Upper lobe of left lung (tissue), 6 donors: ENCODE data around the gene SLC20A1. TPM values are rescaled to one million over a fixed set of nuclear protein-coding genes. Genes with fewer than 3 reads are reported as not detected.

Experiments
- ATAC-seq, 2 donors: fragments of 200-7000 bp; cut with Tn5 transposase; one replicate each; pipeline ENCODE4 v1.9.1; 2022; ENCODE audit warnings: mild to moderate bottlenecking in 2 of 2, moderate library complexity in 2 of 2; ENCODE audit not compliant: low FRiP score in 2 of 2
- DNase-seq, 2 donors: peaks; one replicate each; pipeline ENCODE4 v3.0.0-alpha.2; 2019 to 2020
- H3K27ac ChIP-seq, 4 donors: fragments of 200-600 bp; sonication (generic); one replicate each; pipeline ENCODE4 v1.5.1; 2016 to 2019
- H3K27me3 ChIP-seq, 4 donors: fragments of 200-600 bp; sonication (generic); one replicate each; pipeline ENCODE4 v1.5.1; 2017 to 2019
- H3K36me3 ChIP-seq, 4 donors: fragments of 200-600 bp; sonication (generic); one replicate each; pipeline ENCODE4 v1.5.1; 2016 to 2019
- H3K4me1 ChIP-seq, 4 donors: fragments of 200-600 bp; sonication (generic); one replicate each; pipeline ENCODE4 v1.5.1; 2018 to 2019
- H3K4me3 ChIP-seq, 4 donors: fragments of 200-600 bp; sonication (generic); one replicate each; pipeline ENCODE4 v1.5.1; 2017 to 2019; ENCODE audit warnings: mild to moderate bottlenecking in 2 of 4, moderate library complexity in 1 of 4
- H3K9me3 ChIP-seq, 4 donors: fragments of 200-600 bp; sonication (generic); one replicate each; pipeline ENCODE4 v1.5.1; 2018 to 2019
- CTCF ChIP-seq, 6 experiments: fragments of 450-650 bp in 4 of 6; fragments of 200-600 bp in 2 of 6; sonication (generic) in 2 of 6; IDR thresholded peaks; one replicate each; pipeline ENCODE4 v1.5.1; 2016 to 2019; ENCODE audit warnings: antibody characterized with exemption in 6 of 6
- EP300 ChIP-seq, 4 donors: sonication (generic); formaldehyde crosslinking; IDR thresholded peaks; one replicate each; pipeline ENCODE4 v1.5.1; 2017; ENCODE audit warnings: antibody characterized with exemption in 4 of 4, control low read depth in 2 of 4
- POLR2A ChIP-seq, 4 donors: fragments of 450-650 bp; IDR thresholded peaks; one replicate each; pipeline ENCODE4 v1.5.1; 2016 to 2017; ENCODE audit warnings: antibody characterized with exemption in 4 of 4, mild to moderate bottlenecking in 2 of 4
- POLR2AphosphoS5 ChIP-seq, 2 donors: sonication (generic); formaldehyde crosslinking; IDR thresholded peaks; one replicate each; pipeline ENCODE4 v1.5.1; 2017; ENCODE audit warnings: antibody characterized with exemption in 2 of 2
- WGBS, 2 donors: methylation state at CpG; one replicate each; pipeline ENCODE4 v1.1.5; 2017 to 2018; 5-methylcytosine and 5-hydroxymethylcytosine counted together
- total RNA-seq, 6 donors: library from RNA; depleted of rRNA in 4 of 6; stranded (reverse); fragments of >200 nt in 4 of 6; gene quantifications; one replicate each; pipeline versions ENCODE4 v1.1.0 to v1.2.1, GENCODE V29; 2016 to 2021
- donor health status: DM: no; HTN: no; CAD: no; lungs with moderate emphysema.
- donor health status: DM: no; HTN: yes; CAD: no; lungs with severe emphysema.

SLC20A1 gene
- total RNA-seq, 6 donors from 2014 or later = 22.9 to 105 (median 51.0) TPM

DNA sequence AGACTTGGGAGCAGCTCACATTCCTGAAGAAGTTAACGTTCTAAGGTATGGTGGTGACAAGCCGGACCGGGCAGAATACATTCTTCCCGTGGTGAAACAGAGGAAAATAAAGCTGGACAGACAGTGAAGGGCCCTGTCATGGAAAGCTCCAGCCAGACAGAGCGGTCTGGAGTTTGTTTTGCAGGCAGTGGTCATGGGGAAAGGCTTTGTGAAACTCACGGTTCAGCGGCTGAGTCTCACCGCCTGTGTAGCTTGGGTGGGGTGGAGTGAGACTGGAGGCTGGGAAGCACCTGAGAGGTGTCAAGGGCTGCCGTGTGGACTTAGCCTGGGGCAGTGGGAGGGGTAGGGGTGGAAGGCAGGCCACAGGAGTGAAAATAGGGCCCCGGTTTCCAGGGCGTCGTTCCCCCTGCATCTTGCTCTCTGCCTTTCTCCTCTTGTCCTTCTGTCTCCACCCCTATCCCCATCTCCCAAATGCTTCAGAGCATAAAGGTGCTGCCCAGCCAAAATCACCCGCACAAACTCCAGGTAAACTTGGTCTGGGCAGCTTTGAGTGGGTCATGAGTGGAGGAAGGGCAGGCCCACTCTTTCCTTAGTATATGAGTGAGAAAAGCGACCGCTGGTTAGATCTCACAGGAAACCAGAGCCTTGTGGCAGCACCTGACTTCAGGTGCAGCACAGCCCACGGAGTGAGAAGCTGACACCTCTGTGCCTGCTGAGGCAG is 11.4 kb upstream of the SLC20A1 start:
- H3K36me3 ChIP-seq = no peaks in the 10 kb centered on the region
- WGBS, 2 donors = 78 to 85% methylated on average over 13 to 16 of the region's 16 CpGs
- H3K4me3 ChIP-seq = no peak overlapping the region
- TF ChIP-seq POLR2A (IDR thresholded peaks at IDR 0.05) (no peak), CTCF (IDR thresholded peaks at IDR 0.05) (no peak), EP300 (IDR thresholded peaks at IDR 0.05) (no peak), POLR2AphosphoS5 (IDR thresholded peaks at IDR 0.05) (no peak)
- H3K27me3 ChIP-seq = no peaks in the 10 kb centered on the region
- no peaks in the 10 kb centered on the region for H3K9me3 ChIP-seq
- DNase-seq = peak in 1 of 2 donors; percentile 24
- ATAC-seq = no peak
- no peak overlapping the region for H3K27ac ChIP-seq
- H3K4me1 ChIP-seq = peaks cover 23 to 31% (median 25%) of the 10 kb centered on the region in 4 donors

GRCh38 chr2:112634874-112635157 is 10.9 kb upstream of the SLC20A1 start:
- Histone ChIP-seq H3K4me3 (no peak overlapping the region), H3K9me3 (no peaks in the 10 kb centered on the region), H3K4me1 (peaks cover 20 to 28% (median 24%) of the 10 kb centered on the region in 4 donors), H3K27ac (no peak overlapping the region), H3K27me3 (no peaks in the 10 kb centered on the region), H3K36me3 (no peaks in the 10 kb centered on the region)
- ATAC-seq = peak in 1 of 2 donors; percentile 22
- TF ChIP-seq POLR2AphosphoS5 (IDR thresholded peaks at IDR 0.05) = no peak
- DNase-seq = no peak
- 95% methylated on average over 4 to 6 of the region's 6 CpGs for WGBS, 2 donors

DNA sequence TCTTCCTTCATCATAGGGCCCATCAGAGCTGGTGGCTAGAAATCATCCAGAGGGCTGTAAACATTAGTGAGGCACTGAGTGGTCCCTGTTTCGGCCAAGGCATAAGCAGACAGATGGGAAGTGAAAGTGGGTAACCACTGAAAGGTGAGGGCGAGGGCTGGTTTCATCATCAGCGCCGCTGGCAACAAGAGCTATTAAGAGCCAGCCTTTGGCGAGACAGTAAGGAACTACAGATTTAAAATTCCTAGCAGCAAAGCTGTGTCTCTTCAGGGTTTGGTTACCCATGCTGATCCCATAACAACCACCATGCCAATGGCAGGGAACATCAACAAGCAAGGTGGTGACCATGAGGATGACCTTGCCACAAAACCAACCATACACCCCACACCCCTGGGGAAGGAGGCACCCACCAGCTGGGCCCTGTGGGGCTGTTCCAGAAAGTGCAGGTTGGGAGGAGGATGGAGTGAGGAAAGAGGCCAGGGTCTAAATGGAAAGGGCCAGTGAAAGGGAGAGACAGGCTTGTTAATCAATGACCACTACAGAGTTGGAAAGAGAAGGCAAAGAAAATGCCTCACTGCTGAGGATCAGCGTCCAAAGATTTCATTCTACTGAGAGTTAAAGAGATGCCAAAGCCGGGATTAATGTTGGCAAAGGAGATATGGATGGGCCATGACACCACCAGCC is 9.0 kb upstream of the SLC20A1 start:
- no peaks in the 10 kb centered on the region for H3K9me3 ChIP-seq
- TF ChIP-seq CTCF (IDR thresholded peaks at IDR 0.05) (no peak), POLR2A (IDR thresholded peaks at IDR 0.05) (no peak), EP300 (IDR thresholded peaks at IDR 0.05) (no peak), POLR2AphosphoS5 (IDR thresholded peaks at IDR 0.05) (no peak)
- no peak overlapping the region for H3K27ac ChIP-seq
- DNase-seq (peak in 1 of 2 donors; percentile 21), ATAC-seq (no peak)
- H3K4me3 ChIP-seq = no peak overlapping the region
- H3K36me3 ChIP-seq = no peaks in the 10 kb centered on the region
- 63 to 80% methylated on average over 7 of the region's 7 CpGs for WGBS, 2 donors
- no peaks in the 10 kb centered on the region for H3K27me3 ChIP-seq
- H3K4me1 ChIP-seq = peaks cover 5 to 18% (median 8%) of the 10 kb centered on the region in 4 donors

- Histone ChIP-seq H3K9me3 (no peaks in the 10 kb centered on the region), H3K36me3 (no peaks in the 10 kb centered on the region), H3K4me1 (peaks cover 0 to 19% (median 8%) of the 10 kb centered on the region in 4 donors), H3K27ac (no peak overlapping the region), H3K27me3 (no peaks in the 10 kb centered on the region), H3K4me3 (no peak overlapping the region)
- ATAC-seq (no peak), DNase-seq (no peak)
- 86 to 91% methylated on average over 4 of the region's 4 CpGs for WGBS, 2 donors
- no peak for TF ChIP-seq POLR2A (IDR thresholded peaks at IDR 0.05)
- no peak for TF ChIP-seq POLR2AphosphoS5 (IDR thresholded peaks at IDR 0.05)
- TF ChIP-seq EP300 (IDR thresholded peaks at IDR 0.05) = no peak
- TF ChIP-seq CTCF (IDR thresholded peaks at IDR 0.05) = no peak
These were observed 8.5 kb upstream of the SLC20A1 start for GRCh38 chr2:112637289-112637660.

DNA sequence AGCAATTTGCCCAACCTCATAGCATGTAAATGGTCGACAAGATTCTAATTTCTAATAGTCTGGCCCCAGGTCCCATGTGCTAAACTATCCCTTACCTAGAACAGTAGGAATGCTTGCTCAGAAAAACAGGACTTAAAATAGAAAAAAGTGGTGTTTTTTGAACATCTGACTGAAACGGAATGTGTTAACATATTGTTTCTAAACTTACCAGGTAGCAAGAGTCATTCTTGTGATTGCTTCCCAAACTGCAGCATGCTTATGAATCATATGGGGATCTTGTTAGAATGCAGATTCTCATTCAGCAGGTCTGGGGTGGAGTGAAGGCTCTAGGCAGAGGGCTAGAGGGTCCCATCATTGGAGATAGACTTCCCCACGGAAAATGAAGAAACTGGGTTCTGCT is 5.8 kb upstream of the SLC20A1 start:
- H3K4me1 ChIP-seq = peaks cover 8 to 28% (median 17%) of the 10 kb centered on the region in 4 donors
- H3K27me3 ChIP-seq = no peaks in the 10 kb centered on the region
- no peaks in the 10 kb centered on the region for H3K9me3 ChIP-seq
- DNase-seq = no peak
- H3K36me3 ChIP-seq = no peaks in the 10 kb centered on the region
- no peak overlapping the region for H3K27ac ChIP-seq
- 83 to 94% methylated on average over 2 to 3 of the region's 3 CpGs for WGBS, 2 donors
- no peak for ATAC-seq
- no peak overlapping the region for H3K4me3 ChIP-seq
- TF ChIP-seq POLR2AphosphoS5 (IDR thresholded peaks at IDR 0.05) = no peak

DNA sequence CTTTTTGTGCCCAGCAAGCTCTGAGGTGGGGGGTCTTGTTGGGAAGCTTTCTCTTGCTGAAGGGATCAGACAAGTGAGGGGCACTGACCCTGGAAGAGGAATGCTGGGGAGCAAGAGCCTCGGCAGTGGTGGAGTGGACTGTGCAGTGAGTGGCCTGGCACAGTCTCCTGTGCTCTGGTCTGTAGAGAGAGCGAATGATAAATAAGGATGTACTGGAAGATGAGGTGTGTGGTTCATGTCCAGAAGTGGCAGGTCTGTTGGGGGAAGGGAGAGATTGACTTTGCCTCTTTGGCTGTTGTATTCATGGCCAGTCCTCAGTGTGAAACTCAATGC is 5.3 kb upstream of the SLC20A1 start:
- no peak for DNase-seq
- no peak for TF ChIP-seq POLR2A (IDR thresholded peaks at IDR 0.05)
- no peak for TF ChIP-seq EP300 (IDR thresholded peaks at IDR 0.05)
- TF ChIP-seq CTCF (IDR thresholded peaks at IDR 0.05) = no peak
- TF ChIP-seq POLR2AphosphoS5 (IDR thresholded peaks at IDR 0.05) = no peak
- Histone ChIP-seq H3K27me3 (no peaks in the 10 kb centered on the region), H3K27ac (no peak overlapping the region), H3K4me3 (no peak overlapping the region), H3K9me3 (no peaks in the 10 kb centered on the region), H3K36me3 (no peaks in the 10 kb centered on the region), H3K4me1 (peaks cover 11 to 33% (median 18%) of the 10 kb centered on the region in 4 donors)
- 91 to 96% methylated on average over 2 of the region's 2 CpGs for WGBS, 2 donors
- ATAC-seq = no peak
